ENCODE results near the gene AGFG2. TPM values are rescaled to one million over a fixed set of nuclear protein-coding genes. Genes with fewer than 3 reads are reported as not detected.

Gene AGFG2
- total and polyA plus RNA-seq, 4 donors = 37.2 to 48.8 (median 42.3) TPM

DNA sequence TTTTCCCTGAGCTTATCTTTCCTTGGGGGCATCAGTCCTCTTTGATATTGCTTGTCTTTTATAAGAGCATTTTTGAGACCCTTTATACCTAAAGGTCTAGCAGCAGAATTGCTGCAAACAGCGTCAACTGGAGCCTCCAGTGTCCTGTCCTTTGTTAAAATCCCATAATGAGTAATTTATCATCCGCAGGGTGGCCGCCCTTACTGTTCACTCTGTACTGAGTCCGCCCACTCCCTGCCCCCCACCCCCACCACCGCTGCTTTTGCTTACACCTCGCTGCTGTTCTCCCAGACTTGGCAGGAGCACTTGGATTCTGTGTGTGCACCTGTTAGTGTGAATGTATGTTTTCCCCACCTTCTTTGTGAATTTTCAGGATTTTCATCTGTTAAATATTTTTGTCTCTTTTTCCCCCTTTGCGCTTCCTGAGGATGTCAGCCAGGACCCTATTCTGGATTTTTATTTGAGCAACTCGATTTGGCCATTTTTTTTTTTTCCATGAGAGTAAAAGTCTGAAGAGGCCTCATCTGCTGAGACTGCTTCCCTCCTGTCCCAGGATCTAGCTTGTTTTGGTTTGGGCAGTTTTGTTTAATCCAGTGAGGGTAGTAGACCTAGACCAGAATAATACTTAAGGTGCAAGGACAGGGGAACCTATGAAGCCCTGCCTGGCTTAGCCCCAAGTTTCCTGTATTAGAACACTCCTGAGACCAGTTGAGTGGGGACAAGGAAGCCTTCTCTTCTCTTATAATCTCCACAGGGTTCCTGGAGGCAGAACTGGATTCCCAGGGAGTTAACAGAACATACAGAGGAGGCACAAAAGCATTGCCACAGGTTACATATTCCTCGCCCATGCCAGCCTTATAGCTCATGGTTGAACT lies 8.2 kb downstream of the AGFG2 start:
- peaks cover 18 to 67% (median 56%) of the 10 kb centered on the region in 4 donors for H3K4me1 ChIP-seq (ENCODE audit: control insufficient read depth in 4 of 4, insufficient read depth in 4 of 4, low read length in 3 of 4)
- 31% methylated on average over 9 of the region's 9 CpGs for WGBS
- peak overlapping the region; percentile 89 to 92 for H3K27ac ChIP-seq (ENCODE audit: low read depth in 1 of 2, low read length in 2 of 2)
- H3K4me3 ChIP-seq (ENCODE audit: low read depth in 1 of 3, low read length in 3 of 3) = peak overlapping the region in 2 of 3 donors; percentile 9 to 10
- no peak for TF ChIP-seq JUND (IDR thresholded peaks at IDR 0.05)
- TF ChIP-seq, protein P1, sequence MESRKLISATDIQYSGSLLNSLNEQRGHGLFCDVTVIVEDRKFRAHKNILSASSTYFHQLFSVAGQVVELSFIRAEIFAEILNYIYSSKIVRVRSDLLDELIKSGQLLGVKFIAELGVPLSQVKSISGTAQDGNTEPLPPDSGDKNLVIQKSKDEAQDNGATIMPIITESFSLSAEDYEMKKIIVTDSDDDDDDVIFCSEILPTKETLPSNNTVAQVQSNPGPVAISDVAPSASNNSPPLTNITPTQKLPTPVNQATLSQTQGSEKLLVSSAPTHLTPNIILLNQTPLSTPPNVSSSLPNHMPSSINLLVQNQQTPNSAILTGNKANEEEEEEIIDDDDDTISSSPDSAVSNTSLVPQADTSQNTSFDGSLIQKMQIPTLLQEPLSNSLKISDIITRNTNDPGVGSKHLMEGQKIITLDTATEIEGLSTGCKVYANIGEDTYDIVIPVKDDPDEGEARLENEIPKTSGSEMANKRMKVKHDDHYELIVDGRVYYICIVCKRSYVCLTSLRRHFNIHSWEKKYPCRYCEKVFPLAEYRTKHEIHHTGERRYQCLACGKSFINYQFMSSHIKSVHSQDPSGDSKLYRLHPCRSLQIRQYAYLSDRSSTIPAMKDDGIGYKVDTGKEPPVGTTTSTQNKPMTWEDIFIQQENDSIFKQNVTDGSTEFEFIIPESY (IDR thresholded peaks at IDR 0.05) = no peak
- no peak for TF ChIP-seq FOXA2 (IDR thresholded peaks at IDR 0.05)
- TF ChIP-seq, protein P2, sequence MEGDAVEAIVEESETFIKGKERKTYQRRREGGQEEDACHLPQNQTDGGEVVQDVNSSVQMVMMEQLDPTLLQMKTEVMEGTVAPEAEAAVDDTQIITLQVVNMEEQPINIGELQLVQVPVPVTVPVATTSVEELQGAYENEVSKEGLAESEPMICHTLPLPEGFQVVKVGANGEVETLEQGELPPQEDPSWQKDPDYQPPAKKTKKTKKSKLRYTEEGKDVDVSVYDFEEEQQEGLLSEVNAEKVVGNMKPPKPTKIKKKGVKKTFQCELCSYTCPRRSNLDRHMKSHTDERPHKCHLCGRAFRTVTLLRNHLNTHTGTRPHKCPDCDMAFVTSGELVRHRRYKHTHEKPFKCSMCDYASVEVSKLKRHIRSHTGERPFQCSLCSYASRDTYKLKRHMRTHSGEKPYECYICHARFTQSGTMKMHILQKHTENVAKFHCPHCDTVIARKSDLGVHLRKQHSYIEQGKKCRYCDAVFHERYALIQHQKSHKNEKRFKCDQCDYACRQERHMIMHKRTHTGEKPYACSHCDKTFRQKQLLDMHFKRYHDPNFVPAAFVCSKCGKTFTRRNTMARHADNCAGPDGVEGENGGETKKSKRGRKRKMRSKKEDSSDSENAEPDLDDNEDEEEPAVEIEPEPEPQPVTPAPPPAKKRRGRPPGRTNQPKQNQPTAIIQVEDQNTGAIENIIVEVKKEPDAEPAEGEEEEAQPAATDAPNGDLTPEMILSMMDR (IDR thresholded peaks at IDR 0.05; ENCODE audit: low read depth, low read length, missing input control) = no peak
- no peak for TF ChIP-seq EGR1 (IDR thresholded peaks at IDR 0.05; ENCODE audit: low read depth in 2 of 2)
- no peak for TF ChIP-seq HNF4G (IDR thresholded peaks at IDR 0.05)
- TF ChIP-seq FOXA1 (IDR thresholded peaks at IDR 0.05) = no peak
- TF ChIP-seq YY1 (IDR thresholded peaks at IDR 0.05) = no peak
- no peak for TF ChIP-seq GABPA (IDR thresholded peaks at IDR 0.05 in 1 of 2, conservative IDR thresholded peaks at IDR 0.05 in 1 of 2)
- TF ChIP-seq RXRA (IDR thresholded peaks at IDR 0.05) = no peak
- TF ChIP-seq, protein P3, sequence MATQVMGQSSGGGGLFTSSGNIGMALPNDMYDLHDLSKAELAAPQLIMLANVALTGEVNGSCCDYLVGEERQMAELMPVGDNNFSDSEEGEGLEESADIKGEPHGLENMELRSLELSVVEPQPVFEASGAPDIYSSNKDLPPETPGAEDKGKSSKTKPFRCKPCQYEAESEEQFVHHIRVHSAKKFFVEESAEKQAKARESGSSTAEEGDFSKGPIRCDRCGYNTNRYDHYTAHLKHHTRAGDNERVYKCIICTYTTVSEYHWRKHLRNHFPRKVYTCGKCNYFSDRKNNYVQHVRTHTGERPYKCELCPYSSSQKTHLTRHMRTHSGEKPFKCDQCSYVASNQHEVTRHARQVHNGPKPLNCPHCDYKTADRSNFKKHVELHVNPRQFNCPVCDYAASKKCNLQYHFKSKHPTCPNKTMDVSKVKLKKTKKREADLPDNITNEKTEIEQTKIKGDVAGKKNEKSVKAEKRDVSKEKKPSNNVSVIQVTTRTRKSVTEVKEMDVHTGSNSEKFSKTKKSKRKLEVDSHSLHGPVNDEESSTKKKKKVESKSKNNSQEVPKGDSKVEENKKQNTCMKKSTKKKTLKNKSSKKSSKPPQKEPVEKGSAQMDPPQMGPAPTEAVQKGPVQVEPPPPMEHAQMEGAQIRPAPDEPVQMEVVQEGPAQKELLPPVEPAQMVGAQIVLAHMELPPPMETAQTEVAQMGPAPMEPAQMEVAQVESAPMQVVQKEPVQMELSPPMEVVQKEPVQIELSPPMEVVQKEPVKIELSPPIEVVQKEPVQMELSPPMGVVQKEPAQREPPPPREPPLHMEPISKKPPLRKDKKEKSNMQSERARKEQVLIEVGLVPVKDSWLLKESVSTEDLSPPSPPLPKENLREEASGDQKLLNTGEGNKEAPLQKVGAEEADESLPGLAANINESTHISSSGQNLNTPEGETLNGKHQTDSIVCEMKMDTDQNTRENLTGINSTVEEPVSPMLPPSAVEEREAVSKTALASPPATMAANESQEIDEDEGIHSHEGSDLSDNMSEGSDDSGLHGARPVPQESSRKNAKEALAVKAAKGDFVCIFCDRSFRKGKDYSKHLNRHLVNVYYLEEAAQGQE (IDR thresholded peaks at IDR 0.05) = no peak
- TF ChIP-seq NR2F2 (IDR thresholded peaks at IDR 0.05) = no peak
- TF ChIP-seq, protein P4, sequence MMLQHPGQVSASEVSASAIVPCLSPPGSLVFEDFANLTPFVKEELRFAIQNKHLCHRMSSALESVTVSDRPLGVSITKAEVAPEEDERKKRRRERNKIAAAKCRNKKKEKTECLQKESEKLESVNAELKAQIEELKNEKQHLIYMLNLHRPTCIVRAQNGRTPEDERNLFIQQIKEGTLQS (IDR thresholded peaks at IDR 0.05) = no peak
- TF ChIP-seq, protein P5, sequence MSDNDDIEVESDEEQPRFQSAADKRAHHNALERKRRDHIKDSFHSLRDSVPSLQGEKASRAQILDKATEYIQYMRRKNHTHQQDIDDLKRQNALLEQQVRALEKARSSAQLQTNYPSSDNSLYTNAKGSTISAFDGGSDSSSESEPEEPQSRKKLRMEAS (IDR thresholded peaks at IDR 0.05) = no peak
- TF ChIP-seq RAD21 (IDR thresholded peaks at IDR 0.05) = no peak
- no peak for TF ChIP-seq HNF4A (conservative IDR thresholded peaks at IDR 0.05)
- peaks cover 0 to 19% (median 6%) of the 10 kb centered on the region in 4 donors for H3K36me3 ChIP-seq (ENCODE audit: control insufficient read depth in 4 of 4, insufficient read depth in 3 of 4, low read depth in 1 of 4, low read length in 3 of 4)
- H3K27me3 ChIP-seq (ENCODE audit: control insufficient read depth in 4 of 4, insufficient read depth in 4 of 4, low read length in 3 of 4) = no peaks in the 10 kb centered on the region
- H3K9me3 ChIP-seq (ENCODE audit: control insufficient read depth in 4 of 4, low read length in 3 of 4) = no peaks in the 10 kb centered on the region
- peak overlapping the region; percentile 49 to 95 for H3K9ac ChIP-seq (ENCODE audit: low read depth in 1 of 2, low read length in 2 of 2)
- no peak for DNase-seq (ENCODE audit: low spot score)

Measured in liver (tissue), 9 donors.